ENCODE data around the gene UBP1.
"Not testable (repeated sequence)": the region's sequence is repeated elsewhere in the genome, so short reads cannot be mapped to it uniquely, and the experiment has no call there.

Gene UBP1

GRCh38 chr3:33430571-33430970 is 9.6 kb downstream of the UBP1 start:
- no peak for DNase-seq

- no peak for DNase-seq
Measured at GRCh38 chr3:33430061-33430460, 10.1 kb downstream of the UBP1 start.

- not testable (repeated sequence) for DNase-seq
Measured at GRCh38 chr3:33429306-33429705, 10.9 kb downstream of the UBP1 start.

GRCh38 chr3:33428734-33429133 is 11.5 kb downstream of the UBP1 start:
- DNase-seq: no peak

GRCh38 chr3:33426630-33427317 is 13.4 kb downstream of the UBP1 start:
- no peak for DNase-seq

- no peak for DNase-seq
Measured at GRCh38 chr3:33426068-33426467, 14.1 kb downstream of the UBP1 start.

- DNase-seq: no peak
Measured at GRCh38 chr3:33425453-33425852, 14.8 kb downstream of the UBP1 start.

GRCh38 chr3:33424606-33425452 is 15.4 kb downstream of the UBP1 start:
- no peak for DNase-seq

GRCh38 chr3:33420966-33421365 is 19.2 kb downstream of the UBP1 start:
- DNase-seq: no peak

- no peak for DNase-seq
Measured at GRCh38 chr3:33419948-33420347, 20.3 kb downstream of the UBP1 start.

- no peak for DNase-seq
Measured at GRCh38 chr3:33417066-33417673, 23.0 kb downstream of the UBP1 start.

GRCh38 chr3:33410816-33411215 is 29.4 kb downstream of the UBP1 start:
- DNase-seq: not testable (repeated sequence)

GRCh38 chr3:33403756-33404155 is 36.4 kb downstream of the UBP1 start:
- DNase-seq: no peak

- DNase-seq: no peak
Measured at GRCh38 chr3:33402936-33403335, 37.3 kb downstream of the UBP1 start.

- DNase-seq: no peak
Measured at GRCh38 chr3:33401781-33402180, 38.4 kb downstream of the UBP1 start.

- DNase-seq: no peak
Measured at GRCh38 chr3:33398410-33398809, 41.8 kb downstream of the UBP1 start.

GRCh38 chr3:33395900-33396299 is 44.3 kb downstream of the UBP1 start:
- no peak for DNase-seq

GRCh38 chr3:33394403-33395054 is 45.7 kb downstream of the UBP1 start:
- DNase-seq: no peak

- no peak for DNase-seq
Measured at GRCh38 chr3:33392703-33393125, 47.5 kb downstream of the UBP1 start.

GRCh38 chr3:33392144-33392543 is 48.1 kb downstream of the UBP1 start:
- DNase-seq: no peak

- DNase-seq: no peak
Measured at GRCh38 chr3:33391255-33391995, 48.8 kb downstream of the UBP1 start.

- no peak for DNase-seq
Measured at GRCh38 chr3:33389908-33390307, 50.3 kb downstream of the UBP1 start.
